ENCODE results near the gene SIGLEC9.

SIGLEC9 gene

DNA sequence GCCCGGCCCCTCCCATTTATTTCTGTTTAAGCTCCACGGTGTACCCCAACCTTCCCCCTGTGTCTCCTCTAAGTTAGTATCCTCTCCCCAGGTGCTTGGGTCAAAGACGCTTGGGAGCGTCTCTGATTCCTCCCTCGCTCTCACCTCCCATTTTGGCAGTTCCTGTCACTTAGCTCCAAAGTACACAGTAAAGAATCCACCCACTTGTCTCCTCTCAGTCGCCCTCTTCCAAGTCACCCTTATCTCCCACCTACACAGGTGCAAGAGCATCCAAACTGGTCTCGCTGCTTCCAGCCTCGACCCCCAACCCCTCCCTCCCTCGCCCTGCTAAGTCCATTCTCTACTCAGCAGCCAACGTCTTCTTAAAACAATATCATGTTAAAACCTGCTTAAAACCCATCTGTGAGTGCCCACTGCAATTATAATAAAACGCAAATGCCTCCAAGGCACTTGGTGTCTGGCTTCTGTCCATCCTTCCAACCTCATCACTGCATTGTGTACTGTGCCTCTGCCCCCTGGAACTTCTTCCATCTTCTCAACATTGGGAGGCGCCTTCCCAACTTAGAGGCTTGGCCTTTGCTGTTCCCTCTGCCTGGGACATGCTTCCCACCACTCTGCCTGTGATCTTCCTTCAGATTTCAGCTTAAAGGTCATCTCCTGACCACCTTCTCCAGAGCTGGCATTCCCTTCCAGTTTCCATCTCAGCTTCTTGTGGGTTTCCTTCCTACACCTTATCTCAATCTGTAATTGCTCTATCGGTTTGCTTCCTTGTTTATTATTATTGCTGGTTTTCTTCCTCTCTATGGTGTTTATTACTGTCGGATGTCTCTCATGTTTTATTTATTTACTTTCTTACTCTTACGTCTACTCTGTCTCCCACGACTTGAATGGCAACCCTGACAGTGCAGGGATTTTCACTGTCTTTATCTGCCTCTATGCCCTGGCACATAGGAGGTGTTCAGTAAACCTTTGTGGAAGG is 32.5 kb upstream of the SIGLEC9 start:
- no peak for DNase-seq
- peaks cover 7% of the 10 kb centered on the region for H3K36me3 Mint-ChIP-seq
- H3K27me3 Mint-ChIP-seq: no peaks in the 10 kb centered on the region
- H3K9me3 Mint-ChIP-seq: no peaks in the 10 kb centered on the region
- peaks cover 12% of the 10 kb centered on the region for H3K4me1 Mint-ChIP-seq
- CTCF ChIA-PET: interaction anchor here (0.9 kb wide), 1 partner anchor 157 kb away, joined by 3 read pairs; no protein-coding TSS in a partner anchor
- H3K4me3 Mint-ChIP-seq: no peak overlapping the region
- no peak overlapping the region for H3K27ac Mint-ChIP-seq

DNA sequence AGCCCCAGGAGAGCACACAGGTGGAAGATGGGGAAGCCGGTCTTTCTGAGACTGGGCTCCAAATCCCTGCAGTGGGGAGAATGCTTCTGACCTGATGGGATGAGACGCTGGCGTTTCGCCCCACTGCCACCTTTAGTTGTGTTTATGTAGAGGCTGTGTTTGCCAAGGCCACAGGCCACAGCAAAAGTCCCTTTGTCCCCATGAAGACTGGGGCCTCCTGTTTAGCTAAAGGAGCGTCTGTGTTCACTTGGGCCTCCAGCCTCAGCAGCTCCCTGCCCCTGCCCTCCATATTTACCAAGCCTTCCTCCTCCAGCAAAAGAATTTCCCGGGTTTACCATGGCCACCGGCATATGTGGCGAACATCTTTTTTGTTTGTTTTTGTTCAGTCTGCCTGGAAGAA is 31.6 kb upstream of the SIGLEC9 start:
- H3K9me3 Mint-ChIP-seq: no peaks in the 10 kb centered on the region
- CTCF ChIA-PET: interaction anchor here (1.1 kb wide), 1 partner anchor 146 kb away, joined by 3 read pairs; no protein-coding TSS in a partner anchor
- H3K4me3 Mint-ChIP-seq: no peak overlapping the region
- H3K4me1 Mint-ChIP-seq: peaks cover 19% of the 10 kb centered on the region
- H3K27me3 Mint-ChIP-seq: no peaks in the 10 kb centered on the region
- peaks cover 10% of the 10 kb centered on the region for H3K36me3 Mint-ChIP-seq
- no peak for DNase-seq
- H3K27ac Mint-ChIP-seq: no peak overlapping the region

DNA sequence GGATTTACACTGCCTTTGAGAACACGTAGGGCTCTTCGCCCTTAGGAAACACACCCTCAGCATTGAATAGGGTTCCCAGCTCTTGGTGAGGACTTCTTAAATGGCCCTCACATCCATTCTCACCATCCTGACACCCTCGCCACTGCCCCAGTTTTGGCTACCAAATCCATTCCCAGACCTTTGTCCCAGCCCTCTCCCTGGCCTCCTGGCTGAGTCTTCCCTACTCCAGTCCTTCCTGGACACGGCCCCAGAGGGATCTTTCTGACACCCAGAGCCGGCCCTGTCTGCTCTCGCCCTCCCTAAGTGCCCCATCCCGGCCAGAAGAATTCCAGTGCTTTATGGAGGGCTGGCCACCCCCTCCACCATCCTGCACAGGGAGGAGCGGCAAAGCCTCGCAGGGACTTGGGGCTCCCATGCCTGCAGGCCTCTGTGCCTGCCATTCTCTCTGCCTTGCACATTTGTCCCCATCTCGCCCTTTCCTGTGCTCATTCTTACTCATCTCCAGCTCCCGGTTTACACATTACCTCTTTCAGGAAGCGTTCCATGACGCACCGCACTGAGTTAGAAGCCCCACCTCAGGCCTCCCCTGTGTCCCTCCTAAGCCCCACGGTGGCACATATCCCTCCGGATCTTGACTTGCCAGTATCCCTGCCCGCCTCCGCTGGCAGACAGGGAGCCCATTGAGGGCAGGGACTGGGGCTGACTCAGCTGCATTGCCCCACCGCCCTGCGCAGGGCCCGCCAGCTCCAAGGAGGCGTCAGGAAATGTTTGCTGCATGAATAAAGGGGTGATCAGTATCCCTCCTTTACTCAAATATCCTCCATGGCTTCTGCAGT is 31.0 kb upstream of the SIGLEC9 start:
- H3K4me3 Mint-ChIP-seq: no peak overlapping the region
- DNase-seq: no peak
- CTCF ChIA-PET: interaction anchor here (1.1 to 3.8 kb wide), 2 partner anchors 73 to 147 kb away, joined by 3 to 26 read pairs; no protein-coding TSS in a partner anchor
- no peak overlapping the region for H3K27ac Mint-ChIP-seq
- peaks cover 19% of the 10 kb centered on the region for H3K4me1 Mint-ChIP-seq
- no peaks in the 10 kb centered on the region for H3K9me3 Mint-ChIP-seq
- H3K36me3 Mint-ChIP-seq: peaks cover 12% of the 10 kb centered on the region
- H3K27me3 Mint-ChIP-seq: no peaks in the 10 kb centered on the region

DNA sequence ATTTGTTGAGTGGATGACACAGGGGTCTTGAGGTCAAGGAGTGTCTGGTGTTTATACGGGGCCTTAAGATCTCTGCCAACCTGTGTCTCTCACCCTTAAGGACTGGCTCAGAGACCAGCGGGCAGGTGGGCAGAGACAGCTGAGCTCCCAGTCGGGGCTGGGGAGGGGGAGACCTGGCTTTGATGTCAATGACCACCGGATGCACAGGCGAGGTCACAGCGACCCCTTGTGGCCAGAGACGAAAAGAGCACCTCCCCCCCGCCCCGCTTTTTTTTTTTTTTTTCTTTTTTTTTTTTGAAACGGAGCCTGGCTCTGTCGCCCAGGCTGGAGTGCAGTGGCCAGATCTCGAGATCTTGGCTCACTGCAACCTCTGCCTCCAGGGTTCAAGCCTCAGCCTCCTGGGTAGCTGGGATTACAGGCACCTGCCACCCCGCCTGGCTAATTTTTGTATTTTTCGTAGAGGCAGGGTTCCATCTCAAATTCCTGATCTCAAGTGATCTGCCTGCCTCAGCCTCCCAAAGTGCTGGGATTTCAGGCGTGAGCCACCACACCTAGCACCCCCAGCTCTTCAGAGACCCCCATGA is 29.9 kb upstream of the SIGLEC9 start:
- CTCF ChIA-PET: interaction anchor here (0.6 to 3.8 kb wide), 3 partner anchors 10 to 74 kb away, joined by 3 to 26 read pairs (median 4); no protein-coding TSS in a partner anchor
- DNase-seq: peak; percentile 46
- Mint-ChIP-seq H3K36me3 (peaks cover 18% of the 10 kb centered on the region), H3K9me3 (no peaks in the 10 kb centered on the region), H3K4me1 (peaks cover 25% of the 10 kb centered on the region), H3K27me3 (no peaks in the 10 kb centered on the region), H3K27ac (no peak overlapping the region), H3K4me3 (no peak overlapping the region)

DNA sequence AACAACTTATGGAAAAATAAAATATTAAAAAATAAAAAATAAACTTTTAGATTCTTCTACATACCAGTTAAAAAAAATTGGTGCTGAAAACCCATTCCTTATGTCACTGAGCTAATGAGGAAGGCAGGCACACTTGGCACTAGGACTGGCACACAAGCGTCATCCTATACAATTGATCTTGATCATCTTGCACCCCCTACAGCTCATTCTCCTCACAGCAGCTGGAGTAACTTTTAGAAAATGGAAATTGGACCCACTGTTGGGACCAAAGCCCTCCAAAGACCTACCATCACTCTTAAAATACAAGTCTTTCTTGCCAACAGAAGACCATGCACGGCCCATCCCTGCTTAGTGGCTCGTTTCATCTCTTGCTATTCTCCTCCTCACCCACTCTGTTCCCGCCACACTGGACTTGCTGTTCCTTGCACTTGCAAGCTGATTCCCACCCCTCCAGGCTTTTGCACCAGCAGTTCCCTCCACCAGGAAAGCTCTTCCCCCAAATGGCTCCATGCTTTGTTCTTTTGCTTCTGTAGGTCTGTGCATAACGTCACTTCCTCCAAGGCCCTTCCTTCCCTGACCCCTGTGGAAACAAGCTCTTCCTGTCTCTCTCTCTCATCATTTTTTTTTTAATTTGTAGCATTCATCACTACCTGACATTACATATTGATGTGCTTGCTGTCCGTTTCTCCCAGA is 28.1 kb upstream of the SIGLEC9 start:
- Mint-ChIP-seq H3K27me3 (no peaks in the 10 kb centered on the region), H3K4me3 (no peak overlapping the region), H3K27ac (peak overlapping the region; percentile 47), H3K4me1 (peaks cover 26% of the 10 kb centered on the region), H3K9me3 (no peaks in the 10 kb centered on the region), H3K36me3 (peaks cover 18% of the 10 kb centered on the region)
- DNase-seq: no peak
- CTCF ChIA-PET: interaction anchor here (0.6 to 3.8 kb wide), 15 partner anchors 8 to 925 kb away, joined by 3 to 26 read pairs (median 4); partner anchors contain the start of gene CTU1

GRCh38 chr19:51097166-51097738 is 27.5 kb upstream of the SIGLEC9 start:
- H3K27me3 Mint-ChIP-seq: no peaks in the 10 kb centered on the region
- H3K4me3 Mint-ChIP-seq: peak overlapping the region; percentile 37
- CTCF ChIA-PET: interaction anchor here (0.7 to 3.8 kb wide), 12 partner anchors 8 to 175 kb away, joined by 3 to 26 read pairs (median 4); partner anchors contain the start of gene CTU1

DNA sequence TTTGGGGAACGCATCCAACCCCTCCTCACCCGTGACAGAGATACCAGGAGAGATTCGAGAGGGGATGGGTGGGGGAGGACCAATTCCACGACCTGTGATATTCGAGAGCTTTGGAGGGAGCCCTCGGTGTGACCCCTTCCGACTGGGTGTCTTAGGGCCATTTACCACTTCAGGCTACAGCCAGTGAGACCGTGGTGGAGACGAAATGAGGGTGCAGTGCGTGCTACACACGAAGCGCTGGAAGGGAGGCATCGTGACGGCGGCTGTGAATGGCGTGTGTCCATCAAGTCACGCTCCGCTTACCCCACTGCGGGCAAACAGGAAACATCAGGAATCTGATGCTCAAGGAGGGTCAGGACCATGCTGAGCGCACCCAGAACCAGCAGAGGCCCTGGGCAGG is 26.9 kb upstream of the SIGLEC9 start:
- Mint-ChIP-seq H3K4me3 (peak overlapping the region; percentile 47), H3K27me3 (no peaks in the 10 kb centered on the region), H3K9me3 (no peaks in the 10 kb centered on the region), H3K27ac (no peak overlapping the region), H3K4me1 (peaks cover 29% of the 10 kb centered on the region), H3K36me3 (peaks cover 27% of the 10 kb centered on the region)
- CTCF ChIA-PET: interaction anchor here (1.2 kb wide), 1 partner anchor 160 kb away, joined by 3 read pairs; no protein-coding TSS in a partner anchor
- DNase-seq: no peak

More at GRCh38 chr19:51097166-51097738, 27.5 kb upstream of the SIGLEC9 start:
- H3K4me1 Mint-ChIP-seq: peaks cover 26% of the 10 kb centered on the region
- H3K9me3 Mint-ChIP-seq: no peaks in the 10 kb centered on the region
- H3K27ac Mint-ChIP-seq: peak overlapping the region; percentile 47
- peaks cover 21% of the 10 kb centered on the region for H3K36me3 Mint-ChIP-seq
- peak; percentile 76 for DNase-seq

DNA sequence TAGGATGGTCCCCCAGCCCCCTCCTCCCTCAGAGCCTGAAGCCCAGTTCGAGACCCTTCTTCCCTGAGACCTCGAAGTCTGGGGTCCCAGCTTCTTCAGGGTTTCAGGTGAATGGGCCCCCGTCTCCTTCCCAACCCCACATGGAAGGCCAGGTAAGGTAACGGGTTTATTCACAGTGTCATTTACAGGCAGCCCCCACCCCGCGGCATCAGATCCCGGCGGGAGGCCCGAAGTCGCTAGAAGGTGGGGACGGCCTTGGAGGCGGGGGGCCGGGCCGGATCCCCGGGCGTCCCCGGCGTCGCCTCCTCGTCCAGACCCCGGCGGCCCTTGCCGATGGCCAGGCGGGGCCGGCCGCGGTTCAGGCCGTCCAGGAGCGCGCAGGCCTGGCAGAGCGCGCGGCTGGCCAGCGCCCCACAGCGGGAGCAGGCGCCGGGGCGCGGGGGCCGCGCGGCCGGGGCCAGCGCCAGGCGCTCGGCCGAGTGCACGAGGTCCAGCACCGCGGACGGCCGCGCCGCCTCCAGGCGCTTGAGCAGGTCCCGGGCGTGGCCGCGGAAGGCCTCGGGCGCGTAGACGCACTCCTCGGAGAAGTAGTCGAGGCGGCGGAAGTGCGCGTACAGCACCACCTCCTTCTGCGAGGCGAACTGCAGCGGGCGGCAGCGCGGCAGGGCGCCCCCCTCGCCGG is 26.2 kb upstream of the SIGLEC9 start:
- Mint-ChIP-seq H3K27me3 (no peaks in the 10 kb centered on the region), H3K36me3 (peaks cover 29% of the 10 kb centered on the region), H3K9me3 (no peaks in the 10 kb centered on the region), H3K27ac (no peak overlapping the region), H3K4me1 (peaks cover 29% of the 10 kb centered on the region), H3K4me3 (peak overlapping the region; percentile 56)
- CTCF ChIA-PET: no interaction called here
- DNase-seq: peak; percentile 68

DNA sequence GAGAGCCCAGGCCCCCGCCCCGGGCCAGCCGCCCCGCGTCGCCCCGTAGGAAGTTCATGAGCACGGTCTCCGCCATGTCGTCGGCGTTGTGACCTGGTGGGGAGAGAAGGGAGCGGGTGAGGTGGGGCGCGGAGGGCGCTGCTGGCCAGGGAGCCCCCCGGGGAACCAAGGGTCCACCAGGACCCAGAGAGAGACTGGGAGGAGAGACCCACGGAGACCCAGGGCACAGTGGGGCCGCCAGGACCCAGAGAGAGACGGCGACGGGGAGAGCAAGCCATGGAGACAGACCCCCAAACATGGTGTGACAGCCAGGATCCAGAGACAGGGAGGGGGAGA is 25.7 kb upstream of the SIGLEC9 start:
- Mint-ChIP-seq H3K4me1 (peaks cover 31% of the 10 kb centered on the region), H3K27ac (peak overlapping the region; percentile 75), H3K4me3 (peak overlapping the region; percentile 56), H3K36me3 (peaks cover 29% of the 10 kb centered on the region), H3K9me3 (no peaks in the 10 kb centered on the region), H3K27me3 (no peaks in the 10 kb centered on the region)
- DNase-seq: no peak
- CTCF ChIA-PET: no interaction called here

DNA sequence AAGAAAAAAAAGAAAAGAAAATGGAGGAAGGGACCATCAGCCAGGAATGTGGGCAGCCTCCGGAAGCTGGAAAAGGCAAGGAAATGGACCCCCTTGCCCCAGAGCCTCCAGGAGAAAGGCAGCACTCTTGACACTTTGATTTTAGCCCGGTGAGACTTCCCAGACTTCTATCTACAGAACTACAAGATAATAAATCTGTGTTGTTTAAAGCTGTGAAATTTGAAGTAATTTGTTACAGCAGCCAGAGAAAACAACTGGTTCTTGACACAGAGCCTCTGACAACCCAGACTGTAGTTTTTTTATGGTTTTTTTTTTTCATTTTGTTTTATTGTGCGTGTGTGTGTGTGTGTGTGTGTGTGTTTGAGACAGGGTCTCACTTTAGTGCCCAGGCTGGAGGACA is 24.1 kb upstream of the SIGLEC9 start:
- H3K4me3 Mint-ChIP-seq: no peak overlapping the region
- CTCF ChIA-PET: interaction anchor here (1.5 kb wide), 1 partner anchor 79 kb away, joined by 3 read pairs; no protein-coding TSS in a partner anchor
- peaks cover 37% of the 10 kb centered on the region for H3K36me3 Mint-ChIP-seq

GRCh38 chr19:51101171-51101865 is 23.4 kb upstream of the SIGLEC9 start:
- no peak overlapping the region for H3K4me3 Mint-ChIP-seq
- peaks cover 42% of the 10 kb centered on the region for H3K4me1 Mint-ChIP-seq
- no peaks in the 10 kb centered on the region for H3K27me3 Mint-ChIP-seq
- peaks cover 42% of the 10 kb centered on the region for H3K36me3 Mint-ChIP-seq
- CTCF ChIA-PET: interaction anchor here (1.5 kb wide), 1 partner anchor 80 kb away, joined by 3 read pairs; no protein-coding TSS in a partner anchor
- no peaks in the 10 kb centered on the region for H3K9me3 Mint-ChIP-seq
- no peak for DNase-seq
- no peak overlapping the region for H3K27ac Mint-ChIP-seq

More for the DNA sequence above, 24.1 kb upstream of the SIGLEC9 start:
- H3K27me3 Mint-ChIP-seq: no peaks in the 10 kb centered on the region
- peaks cover 38% of the 10 kb centered on the region for H3K4me1 Mint-ChIP-seq
- H3K27ac Mint-ChIP-seq: no peak overlapping the region
- DNase-seq: no peak
- no peaks in the 10 kb centered on the region for H3K9me3 Mint-ChIP-seq

DNA sequence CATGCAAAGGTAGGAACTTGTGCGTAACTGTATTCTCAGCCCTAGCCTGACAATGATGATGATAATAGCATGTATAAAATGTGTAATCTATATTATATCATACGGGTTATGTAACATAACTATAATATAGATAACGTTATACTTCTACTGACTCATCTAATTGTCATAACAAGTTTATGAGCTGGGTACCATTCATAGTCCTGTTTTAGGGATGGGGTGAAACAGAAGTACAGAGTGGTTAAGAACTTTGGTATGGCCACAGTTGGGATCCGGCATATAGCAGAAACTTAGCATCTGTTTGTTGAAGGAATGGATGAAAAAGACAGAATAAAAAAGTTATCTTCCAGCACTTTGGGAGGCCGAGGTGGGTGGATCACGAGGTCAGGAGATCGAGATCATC is 21.7 kb upstream of the SIGLEC9 start:
- CTCF ChIA-PET: no interaction called here
- H3K4me1 Mint-ChIP-seq: peaks cover 39% of the 10 kb centered on the region

More for the DNA sequence above, 21.7 kb upstream of the SIGLEC9 start:
- Mint-ChIP-seq H3K4me3 (no peak overlapping the region), H3K9me3 (no peaks in the 10 kb centered on the region), H3K27me3 (no peaks in the 10 kb centered on the region), H3K36me3 (peaks cover 43% of the 10 kb centered on the region), H3K27ac (no peak overlapping the region)
- DNase-seq: no peak

Data from activated naive CD4-positive, alpha-beta T cell treated with anti-CD3 and anti-CD28 coated beads, Interleukin-2, amount 10 ng/mL, durations not matched to agents 7 days and 5 days (primary cell).